NK-92 (cell line): ENCODE results near the gene OGFOD1.

Source experiments
- DNase-seq: peaks from one replicate; lab custom pipeline; 2025; ENCODE audit not compliant: unreplicated experiment; lab: John Stamatoyannopoulos, UW

OGFOD1 gene

GRCh38 chr16:56525236-56525635, 73.9 kb downstream of the OGFOD1 start:
- DNase-seq = no peak
